Measurements from ENCODE around the gene QRICH2. TPM values are rescaled to one million over a fixed set of nuclear protein-coding genes. Genes with fewer than 3 reads are reported as not detected.

The QRICH2 gene
- total and polyA plus RNA-seq, 9 of the 15 experiments (the other 6 are each of a cell fraction or from before 2014, with no cell fraction given): 0.03 to 1.6 (median 0.81) TPM

- no peak for TF ChIP-seq BCL6 (CRISPR knock-in tag; IDR thresholded peaks at IDR 0.05)
- TF ChIP-seq, protein P1, sequence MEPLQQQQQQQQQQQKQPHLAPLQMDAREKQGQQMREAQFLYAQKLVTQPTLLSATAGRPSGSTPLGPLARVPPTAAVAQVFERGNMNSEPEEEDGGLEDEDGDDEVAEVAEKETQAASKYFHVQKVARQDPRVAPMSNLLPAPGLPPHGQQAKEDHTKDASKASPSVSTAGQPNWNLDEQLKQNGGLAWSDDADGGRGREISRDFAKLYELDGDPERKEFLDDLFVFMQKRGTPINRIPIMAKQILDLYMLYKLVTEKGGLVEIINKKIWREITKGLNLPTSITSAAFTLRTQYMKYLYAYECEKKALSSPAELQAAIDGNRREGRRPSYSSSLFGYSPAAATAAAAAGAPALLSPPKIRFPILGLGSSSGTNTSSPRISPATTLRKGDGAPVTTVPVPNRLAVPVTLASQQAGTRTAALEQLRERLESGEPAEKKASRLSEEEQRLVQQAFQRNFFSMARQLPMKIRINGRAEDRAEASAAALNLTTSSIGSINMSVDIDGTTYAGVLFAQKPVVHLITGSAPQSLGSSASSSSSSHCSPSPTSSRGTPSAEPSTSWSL (CRISPR knock-in tag; IDR thresholded peaks at IDR 0.05; ENCODE audit: borderline replicate concordance): no peak
- TF ChIP-seq LEF1 (IDR thresholded peaks at IDR 0.05): peak; percentile 77
- peak; percentile 64 for TF ChIP-seq SOX6 (IDR thresholded peaks at IDR 0.05)
- TF ChIP-seq ZNF407 (IDR thresholded peaks at IDR 0.05; ENCODE audit: low read depth): no peak
- TF ChIP-seq FIP1L1 (IDR thresholded peaks at IDR 0.05; ENCODE audit: low read depth, low read length, poor library complexity, severe bottlenecking): no peak
- no peak for TF ChIP-seq ZNF324 (CRISPR knock-in tag; IDR thresholded peaks at IDR 0.05)
- no peak for TF ChIP-seq ZNF830 (CRISPR knock-in tag; IDR thresholded peaks at IDR 0.05)
- no peak for TF ChIP-seq ZSCAN32 (CRISPR knock-in tag; IDR thresholded peaks at IDR 0.05)
- peak; percentile 79 for TF ChIP-seq MTA2 (IDR thresholded peaks at IDR 0.05; ENCODE audit: low read depth)
- TF ChIP-seq MAZ (CRISPR knock-in tag; conservative IDR thresholded peaks at IDR 0.05 in 1 of 2, IDR thresholded peaks at IDR 0.05 in 1 of 2): peak; percentile 46 to 77; a peak in 3 of 4 replicates
- TF ChIP-seq CREBBP (IDR thresholded peaks at IDR 0.05; ENCODE audit: low read depth, low read length): no peak
- TF ChIP-seq ELF2 (CRISPR knock-in tag; IDR thresholded peaks at IDR 0.05): no peak
- TF ChIP-seq ZBTB1 (CRISPR knock-in tag; IDR thresholded peaks at IDR 0.05; ENCODE audit: borderline replicate concordance, low read depth): no peak
- TF ChIP-seq JUN (IDR thresholded peaks at IDR 0.05; ENCODE audit: borderline replicate concordance, low read depth, low read length): peak; percentile 36; the same call in 1 of the 2 replicates
- TF ChIP-seq JUN (CRISPR knock-in tag; IDR thresholded peaks at IDR 0.05; ENCODE audit: borderline replicate concordance): no peak
- TF ChIP-seq POLR3G (IDR thresholded peaks at IDR 0.05; ENCODE audit: extremely low read depth, insufficient read length, insufficient replicate concordance): no peak
- no peak for TF ChIP-seq ZNF133 (CRISPR knock-in tag; IDR thresholded peaks at IDR 0.05)
- TF ChIP-seq HINFP (tag; conservative IDR thresholded peaks at IDR 0.05; ENCODE audit: low read depth): no peak
Measured at GRCh38 chr17:76354747-76355310, 46.8 kb upstream of the QRICH2 start (continued).

Measured in K562 (cell line).